ENCODE data around the gene ADGRA1. TPM values are rescaled to one million over a fixed set of nuclear protein-coding genes. Genes with fewer than 3 reads are reported as not detected.

Gene ADGRA1
- total and polyA plus RNA-seq, 2 of the 13 experiments (the other 11 are each of a cell fraction or from before 2014, with no cell fraction given), result not detected

- TF ChIP-seq MEIS1 (CRISPR knock-in tag; IDR thresholded peaks at IDR 0.05; ENCODE audit: borderline replicate concordance) (no peak), MLLT10 (CRISPR knock-in tag; IDR thresholded peaks at IDR 0.05) (no peak), TFE3 (CRISPR knock-in tag; IDR thresholded peaks at IDR 0.05) (no peak), ZNF282 (IDR thresholded peaks at IDR 0.05; ENCODE audit: partially characterized antibody) (no peak)
Measured at GRCh38 chr10:133179651-133180050, 91.9 kb downstream of the ADGRA1 start (continued).

- ChIA-PET POLR2A (no interaction called here), CTCF (ENCODE audit: low intra/inter-chr PET ratio, low total read pairs) (no interaction called here)
- Histone ChIP-seq H3K4me1 (ENCODE audit: insufficient read depth, low read length) (no peaks in the 10 kb centered on the region), H3K4me3 (replicated peaks in 1 of 3; ENCODE audit: insufficient read depth in 1 of 3, low read depth in 2 of 3, low read length in 3 of 3) (no peak overlapping the region), H3K36me3 (replicated peaks in 1 of 2; ENCODE audit: control insufficient read depth in 1 of 2, insufficient read depth in 2 of 2, low read length in 2 of 2) (no peaks in the 10 kb centered on the region), H3K9ac (ENCODE audit: insufficient read depth, low read depth, low read length) (no peak overlapping the region), H3K27me3 (ENCODE audit: control insufficient read depth in 1 of 2, insufficient read depth in 2 of 2, low read length in 2 of 2) (peaks cover 4 to 27% of the 10 kb centered on the region in 2 experiments; a peak in 3 of 5 replicates), H3K79me2 (ENCODE audit: insufficient read depth, low read length) (no peaks in the 10 kb centered on the region), H4K20me1 (ENCODE audit: insufficient read depth, low read length) (no peaks in the 10 kb centered on the region), H2AFZ (ENCODE audit: low read length) (no peak overlapping the region), H3K27ac (ENCODE audit: extremely low read length, insufficient read depth, low read length) (no peak overlapping the region), H3K4me2 (ENCODE audit: low read depth, low read length) (no peak overlapping the region), H3K9me3 (ENCODE audit: low read length) (peaks cover 10% of the 10 kb centered on the region; the same call in 1 of the 2 replicates)
- no peak for FAIRE-seq
- no peak for ATAC-seq
- in situ Hi-C loops (cut with HindIII; ENCODE audit: extremely low pct_ligation_motif_present, low pct_unique_long_range_greater_than_20kb) (no loop called here), intact Hi-C loops (cut with micrococcal nuclease; ENCODE audit: unreplicated experiment) (no loop called here)
- TF ChIP-seq NAIF1 (CRISPR knock-in tag; IDR thresholded peaks at IDR 0.05; ENCODE audit: borderline replicate concordance) (no peak), RBAK (CRISPR knock-in tag; IDR thresholded peaks at IDR 0.05) (no peak), ZNF879 (CRISPR knock-in tag; IDR thresholded peaks at IDR 0.05) (no peak), BRD4 (CRISPR knock-in tag; IDR thresholded peaks at IDR 0.05) (no peak), ZNF30 (CRISPR knock-in tag; IDR thresholded peaks at IDR 0.05) (no peak), KMT2A (CRISPR knock-in tag; IDR thresholded peaks at IDR 0.05) (no peak), TARDBP (CRISPR knock-in tag; IDR thresholded peaks at IDR 0.05) (no peak), ZNF704 (CRISPR knock-in tag; IDR thresholded peaks at IDR 0.05; ENCODE audit: borderline replicate concordance) (no peak), ETV5 (CRISPR knock-in tag; IDR thresholded peaks at IDR 0.05; ENCODE audit: borderline replicate concordance) (no peak), RFXAP (CRISPR knock-in tag; IDR thresholded peaks at IDR 0.05; ENCODE audit: borderline replicate concordance) (no peak)
- TF ChIP-seq, protein P1, sequence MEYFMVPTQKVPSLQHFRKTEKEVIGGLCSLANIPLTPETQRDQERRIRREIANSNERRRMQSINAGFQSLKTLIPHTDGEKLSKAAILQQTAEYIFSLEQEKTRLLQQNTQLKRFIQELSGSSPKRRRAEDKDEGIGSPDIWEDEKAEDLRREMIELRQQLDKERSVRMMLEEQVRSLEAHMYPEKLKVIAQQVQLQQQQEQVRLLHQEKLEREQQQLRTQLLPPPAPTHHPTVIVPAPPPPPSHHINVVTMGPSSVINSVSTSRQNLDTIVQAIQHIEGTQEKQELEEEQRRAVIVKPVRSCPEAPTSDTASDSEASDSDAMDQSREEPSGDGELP (IDR thresholded peaks at IDR 0.05; ENCODE audit: borderline replicate concordance, low read depth), result no peak
- BruUV-seq (replicated peaks), result no TSS peak
- 62% methylated on average over 30 of the region's 33 CpGs for WGBS (ENCODE audit: low lambda C conversion rate)
- no peak for DNase-seq (ENCODE audit: low spot score)
Measured at GRCh38 chr10:133180192-133180964, 92.7 kb downstream of the ADGRA1 start.

Data from HepG2 (cell line).